Measurements from ENCODE around the gene ITGAX.
A peak's percentile ranks its signal among the peaks of the same experiment; 100 is the strongest.

Gene ITGAX

DNA sequence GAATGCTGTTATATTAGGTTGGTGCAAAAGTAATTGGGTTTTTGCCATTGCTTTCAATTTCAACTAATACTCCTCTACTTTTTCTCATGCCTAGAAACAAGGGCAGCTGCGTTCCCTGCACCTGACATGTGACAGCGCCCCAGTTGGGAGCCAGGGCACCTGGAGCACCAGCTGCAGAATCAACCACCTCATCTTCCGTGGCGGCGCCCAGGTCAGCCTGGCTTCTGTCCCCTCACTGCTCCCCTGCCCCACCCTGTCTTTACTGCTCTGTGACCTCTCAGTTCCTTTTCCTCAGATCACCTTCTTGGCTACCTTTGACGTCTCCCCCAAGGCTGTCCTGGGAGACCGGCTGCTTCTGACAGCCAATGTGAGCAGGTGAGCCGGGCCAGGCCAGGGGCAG is 21.7 kb downstream of the ITGAX start:
- no peak for DNase-seq

DNA sequence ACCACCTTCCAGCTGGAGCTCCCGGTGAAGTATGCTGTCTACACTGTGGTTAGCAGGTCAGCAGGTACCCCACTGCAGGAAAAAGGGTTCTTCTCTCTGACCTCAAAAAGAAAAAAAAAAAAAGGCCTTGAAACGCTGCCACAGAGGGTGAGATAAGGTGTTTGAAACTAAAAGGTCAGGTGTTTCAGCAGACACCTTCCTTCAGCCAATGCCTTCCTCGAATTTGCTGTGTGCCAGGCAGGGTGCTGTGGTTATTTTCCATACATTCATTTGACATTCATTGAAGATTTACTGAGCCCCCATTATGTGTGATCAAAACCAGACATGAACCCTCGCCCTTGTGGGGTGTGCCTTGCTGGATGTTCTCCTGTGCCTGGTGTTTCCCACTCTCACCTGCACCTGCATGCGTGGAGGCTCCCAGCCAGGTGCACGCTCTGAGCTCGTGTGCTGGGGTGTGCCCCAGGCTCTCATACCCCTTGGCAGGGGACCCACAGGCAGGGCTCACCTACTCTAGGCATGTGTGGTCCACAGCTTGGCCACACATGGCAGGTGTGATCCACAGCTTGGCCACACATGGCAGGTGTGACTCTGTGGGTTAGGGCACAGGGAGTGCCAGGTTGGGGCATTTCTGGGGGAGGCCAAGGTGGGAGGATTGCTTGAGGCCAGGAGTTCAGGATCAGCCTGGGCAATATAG is 22.4 kb downstream of the ITGAX start:
- DNase-seq = no peak

DNA sequence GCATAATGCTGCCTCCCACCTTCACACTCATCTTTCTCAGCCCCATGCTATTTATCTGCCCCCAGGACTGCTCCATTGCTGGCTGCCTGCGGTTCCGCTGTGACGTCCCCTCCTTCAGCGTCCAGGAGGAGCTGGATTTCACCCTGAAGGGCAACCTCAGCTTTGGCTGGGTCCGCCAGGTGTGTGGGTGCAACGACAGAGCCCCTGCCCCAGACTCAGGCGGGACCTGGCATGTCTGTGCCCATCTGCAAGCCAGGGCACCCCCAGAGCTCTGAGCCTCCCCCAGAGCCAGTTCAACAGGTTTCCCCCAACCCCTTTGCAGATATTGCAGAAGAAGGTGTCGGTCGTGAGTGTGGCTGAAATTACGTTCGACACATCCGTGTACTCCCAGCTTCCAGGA is 25.2 kb downstream of the ITGAX start:
- no peak for DNase-seq

DNA sequence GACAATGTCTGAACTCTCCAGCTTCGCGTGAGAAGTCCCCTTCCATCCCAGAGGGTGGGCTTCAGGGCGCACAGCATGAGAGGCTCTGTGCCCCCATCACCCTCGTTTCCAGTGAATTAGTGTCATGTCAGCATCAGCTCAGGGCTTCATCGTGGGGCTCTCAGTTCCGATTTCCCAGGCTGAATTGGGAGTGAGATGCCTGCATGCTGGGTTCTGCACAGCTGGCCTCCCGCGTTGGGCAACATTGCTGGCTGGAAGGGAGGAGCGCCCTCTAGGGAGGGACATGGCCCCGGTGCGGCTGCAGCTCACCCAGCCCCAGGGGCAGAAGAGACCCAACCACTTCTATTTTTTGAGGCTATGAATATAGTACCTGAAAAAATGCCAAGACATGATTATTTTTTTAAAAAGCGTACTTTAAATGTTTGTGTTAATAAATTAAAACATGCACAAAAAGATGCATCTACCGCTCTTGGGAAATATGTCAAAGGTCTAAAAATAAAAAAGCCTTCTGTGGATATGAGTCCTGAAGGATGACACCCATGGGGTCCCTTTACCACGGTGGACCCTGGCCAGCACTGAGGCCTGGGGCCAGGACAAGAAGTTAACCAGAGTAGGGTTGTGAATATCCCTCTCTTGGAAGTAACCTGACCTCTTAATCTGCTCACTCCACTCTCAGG is 27.6 kb downstream of the ITGAX start:
- DNase-seq = peak; percentile 55

DNA sequence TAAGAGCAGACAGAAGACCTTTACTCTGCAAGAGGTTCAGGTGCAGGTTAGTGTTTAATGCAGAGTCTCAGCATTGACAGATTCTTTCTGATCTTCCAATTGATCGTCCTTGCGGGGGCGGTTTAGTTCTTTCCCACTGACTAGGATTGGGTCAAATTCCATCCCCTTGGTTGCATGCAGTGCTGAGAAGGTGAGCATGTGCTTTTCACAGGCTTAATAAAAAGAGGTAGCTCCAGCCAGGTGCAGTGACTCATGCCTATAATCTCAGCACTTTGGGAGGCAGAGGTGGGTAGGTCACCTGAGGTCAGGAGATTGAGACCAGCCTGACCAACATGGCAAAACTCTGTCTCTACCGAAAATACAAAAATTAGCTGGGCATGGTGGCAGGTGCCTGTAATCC is 30.7 kb downstream of the ITGAX start:
- no peak for DNase-seq

DNA sequence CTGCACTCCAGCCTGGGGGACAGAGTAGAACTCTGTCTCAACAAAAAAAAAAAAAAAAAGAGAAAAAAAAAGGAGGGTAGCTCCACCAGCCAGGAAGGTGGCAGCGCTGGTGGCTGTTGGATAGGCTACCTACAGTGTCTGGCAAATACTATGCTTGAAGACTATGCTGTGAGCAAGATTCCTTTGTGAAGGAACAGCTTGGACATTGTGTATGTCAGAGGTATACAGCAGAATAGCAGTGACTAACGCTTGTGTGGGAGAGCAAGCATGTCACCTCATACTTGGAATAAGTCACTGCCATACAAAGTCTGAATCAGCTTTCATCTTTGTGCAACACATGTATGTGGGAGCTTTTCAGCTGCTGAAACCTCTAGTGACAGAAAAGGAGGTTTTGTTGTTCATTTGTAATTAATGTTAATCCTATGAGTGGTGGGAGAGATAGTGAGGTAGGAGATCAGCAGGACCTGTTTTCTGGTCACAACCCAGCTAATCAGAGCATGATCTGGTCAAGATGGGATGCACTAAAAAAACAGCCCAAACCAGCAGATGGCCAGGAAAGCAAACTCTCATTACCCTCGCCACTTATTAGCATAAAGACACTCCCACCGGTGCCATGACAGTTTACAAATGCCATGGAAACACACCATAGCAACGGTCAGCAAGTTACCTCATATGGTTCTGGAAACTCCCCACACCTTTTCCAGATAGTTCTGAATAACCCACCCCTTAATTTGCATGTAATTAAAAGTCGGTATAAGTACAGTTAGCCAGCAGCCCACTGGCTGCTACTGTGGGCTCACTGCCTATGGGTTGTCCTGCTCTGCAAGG is 31.4 kb downstream of the ITGAX start:
- DNase-seq = no peak

DNA sequence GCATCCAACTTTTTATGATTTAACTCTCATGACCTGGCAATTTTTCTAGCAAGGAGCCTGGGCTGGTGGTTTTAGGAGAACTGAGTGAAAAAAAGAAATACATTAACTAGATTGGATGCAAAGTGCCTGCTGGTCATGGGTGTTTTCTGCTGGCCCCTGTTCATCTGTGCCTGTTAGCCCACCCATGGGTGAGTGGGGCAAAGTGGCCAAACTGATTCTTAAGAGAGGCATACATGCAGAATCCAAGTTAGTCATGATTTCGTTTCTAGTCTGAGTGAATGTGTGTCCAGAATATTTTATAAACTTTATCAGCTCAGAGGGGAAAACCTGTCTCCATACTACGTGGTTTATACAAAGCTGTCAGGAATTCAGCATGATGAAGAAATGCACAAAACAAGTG is 33.6 kb downstream of the ITGAX start:
- DNase-seq = no peak

DNA sequence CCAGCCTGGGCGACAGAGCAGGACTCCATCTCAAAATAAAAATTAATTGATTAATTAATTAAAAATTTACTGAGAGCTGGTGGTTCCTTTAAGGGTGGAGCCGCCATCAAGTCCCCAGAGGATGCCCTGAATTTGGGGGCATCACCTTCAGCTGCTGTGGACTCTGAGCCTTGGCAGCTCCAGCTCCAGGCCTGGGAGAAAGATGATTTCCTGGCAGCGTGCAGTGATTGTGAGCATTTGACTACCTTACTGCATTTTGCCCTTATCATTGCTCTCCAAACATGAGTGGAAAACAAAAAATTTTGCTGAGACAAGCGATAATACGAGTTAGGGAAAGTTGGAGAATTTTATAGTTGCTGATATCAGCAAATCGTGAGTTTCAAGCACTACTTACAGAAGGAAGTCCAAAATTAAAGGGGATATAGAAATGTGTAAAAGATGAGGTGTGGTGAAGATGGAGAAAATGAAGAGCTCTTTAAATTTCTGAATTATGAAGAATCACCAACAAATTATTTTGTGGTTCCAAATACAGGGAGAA is 35.6 kb downstream of the ITGAX start:
- no peak for DNase-seq

DNA sequence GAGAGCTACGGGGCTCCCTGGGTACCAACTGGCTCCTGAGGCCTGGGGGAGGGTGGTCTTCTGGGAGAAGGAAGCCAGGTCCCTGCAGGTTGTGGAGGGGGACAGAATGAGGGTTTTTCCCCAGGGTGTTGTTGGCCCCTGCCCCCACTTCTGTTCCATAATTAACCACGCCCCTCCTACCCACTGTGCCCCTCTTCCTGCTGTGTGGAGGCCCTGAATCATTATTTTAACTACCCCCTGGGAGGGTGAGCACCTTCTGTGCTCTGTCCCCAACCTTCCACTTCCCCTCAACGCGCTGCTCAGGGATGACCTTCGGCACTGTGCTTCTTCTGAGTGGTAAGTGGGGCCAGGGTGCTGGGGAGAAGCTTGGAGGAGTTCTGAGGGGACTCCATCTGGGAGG is 38.1 kb downstream of the ITGAX start, which contains the start of gene ITGAD:
TSS of gene ITGAD (plus strand) at position 280 of the 400 bp plus-strand sequence. CDS start at position 306, 26 bp downstream.
- DNase-seq = peak; percentile 52

DNA sequence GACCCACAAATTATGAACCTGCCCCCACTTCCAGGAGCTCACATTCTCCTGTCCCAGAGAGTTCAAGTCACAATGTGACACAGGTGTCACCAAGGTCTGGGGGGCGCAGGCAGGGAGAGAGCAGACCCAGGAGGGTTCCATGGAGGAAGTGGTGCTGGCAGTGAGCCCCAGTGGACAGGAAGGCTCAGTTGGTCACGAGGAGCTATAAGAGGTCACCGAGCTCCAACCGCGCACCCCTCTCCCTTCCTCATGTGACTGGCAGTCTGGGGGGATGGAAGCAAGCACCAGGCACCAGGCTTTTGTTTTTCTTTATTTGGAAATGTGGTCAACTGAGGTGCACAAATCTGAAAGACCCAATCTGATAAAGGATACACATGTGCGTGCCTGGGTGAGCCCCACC is 40.7 kb downstream of the ITGAX start:
- no peak for DNase-seq

DNA sequence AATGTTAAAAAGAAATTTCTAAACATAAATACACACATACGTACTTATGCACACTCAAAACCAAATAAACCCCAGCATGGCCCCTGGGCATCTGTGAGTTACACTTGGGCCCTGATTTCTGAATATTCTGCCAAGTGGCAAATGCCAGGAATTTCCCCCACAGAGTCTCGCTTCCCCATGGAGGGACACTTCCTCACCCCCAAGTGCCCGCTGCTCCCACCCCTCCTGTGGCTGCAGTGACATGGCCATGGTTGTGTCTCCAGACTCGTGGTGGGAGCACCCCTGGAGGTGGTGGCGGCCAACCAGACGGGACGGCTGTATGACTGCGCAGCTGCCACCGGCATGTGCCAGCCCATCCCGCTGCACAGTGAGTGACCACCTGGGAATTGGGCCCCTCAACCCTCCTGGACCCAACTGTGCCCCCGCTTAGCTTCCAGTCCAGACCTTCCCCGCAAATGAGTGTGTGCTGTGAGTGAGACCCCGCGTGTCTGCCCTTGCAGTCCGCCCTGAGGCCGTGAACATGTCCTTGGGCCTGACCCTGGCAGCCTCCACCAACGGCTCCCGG is 42.2 kb downstream of the ITGAX start:
- no peak for DNase-seq

DNA sequence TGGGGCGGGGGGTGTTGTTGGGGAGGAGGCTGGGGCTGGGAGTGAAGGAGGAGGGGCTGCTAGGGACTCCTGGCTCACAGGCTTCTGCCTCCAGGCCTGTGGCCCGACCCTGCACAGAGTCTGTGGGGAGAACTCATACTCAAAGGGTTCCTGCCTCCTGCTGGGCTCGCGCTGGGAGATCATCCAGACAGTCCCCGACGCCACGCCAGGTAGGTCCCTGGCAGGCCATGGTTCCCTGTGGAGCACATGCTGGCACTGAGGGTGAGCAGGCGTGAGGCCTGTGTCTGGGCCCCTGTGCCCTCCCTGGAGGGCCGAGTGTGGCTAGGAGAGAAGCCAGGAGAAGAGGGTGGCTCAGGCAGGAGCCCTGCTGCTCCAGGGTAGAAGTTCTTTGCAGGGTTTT is 42.7 kb downstream of the ITGAX start:
- no peak for DNase-seq

DNA sequence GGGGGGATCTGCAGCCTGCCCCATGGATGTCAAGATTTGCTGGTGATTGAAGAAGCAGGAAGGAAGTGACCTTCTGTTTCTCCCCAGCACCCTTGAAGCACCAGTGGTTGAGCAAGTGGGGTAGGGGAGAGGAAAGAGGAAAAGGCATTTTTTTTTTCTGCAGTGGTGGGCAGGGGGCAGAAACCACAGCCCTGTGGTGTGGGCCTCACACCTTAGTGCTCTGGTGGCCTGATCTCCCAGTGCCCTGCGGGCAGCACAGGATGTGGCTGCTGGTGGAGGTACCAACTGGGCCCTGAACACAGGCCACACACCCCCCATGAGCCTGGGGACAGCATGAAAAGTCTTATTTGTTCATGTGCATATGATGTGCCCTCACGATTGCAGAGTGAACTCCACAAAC is 45.2 kb downstream of the ITGAX start:
- DNase-seq = peak; percentile 90

DNA sequence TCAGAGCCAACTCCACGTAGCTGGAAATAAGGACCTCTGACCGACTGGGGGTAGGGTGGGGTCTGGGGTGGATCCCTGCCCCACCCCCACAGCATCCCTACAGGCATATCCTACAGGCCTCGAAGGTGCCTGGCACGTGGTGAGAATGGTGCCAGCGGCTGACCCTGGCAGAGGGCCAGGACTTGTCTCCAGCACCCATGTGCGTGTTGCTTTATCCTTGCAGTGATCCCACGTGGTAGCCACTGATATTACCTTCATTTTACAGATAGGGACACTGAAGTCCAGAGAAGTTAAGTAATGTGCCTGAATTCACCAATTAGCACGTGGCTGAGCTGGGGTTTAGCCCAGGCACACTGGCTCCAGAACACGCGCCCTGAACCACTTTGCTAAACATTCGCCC is 46.5 kb downstream of the ITGAX start:
- no peak for DNase-seq

DNA sequence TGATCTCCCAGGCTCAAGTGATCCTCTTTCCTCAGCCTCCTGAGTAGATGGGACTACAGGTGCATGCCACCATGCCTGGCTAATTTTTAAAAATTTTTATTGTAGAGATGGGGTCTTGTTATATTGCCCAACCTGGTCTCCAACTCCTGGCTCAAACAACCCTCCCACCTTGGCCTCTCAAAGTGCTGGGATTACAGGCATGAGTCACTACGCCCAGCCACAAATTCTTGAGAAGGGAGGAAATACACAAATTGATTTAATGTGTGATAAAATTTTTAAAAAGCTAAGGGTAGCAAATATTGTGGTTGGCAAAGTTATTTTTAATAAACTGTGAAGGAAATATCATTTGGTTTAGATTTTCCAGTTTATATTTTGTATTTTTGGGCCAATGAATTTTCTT is 47.7 kb downstream of the ITGAX start:
- DNase-seq = peak; percentile 36

DNA sequence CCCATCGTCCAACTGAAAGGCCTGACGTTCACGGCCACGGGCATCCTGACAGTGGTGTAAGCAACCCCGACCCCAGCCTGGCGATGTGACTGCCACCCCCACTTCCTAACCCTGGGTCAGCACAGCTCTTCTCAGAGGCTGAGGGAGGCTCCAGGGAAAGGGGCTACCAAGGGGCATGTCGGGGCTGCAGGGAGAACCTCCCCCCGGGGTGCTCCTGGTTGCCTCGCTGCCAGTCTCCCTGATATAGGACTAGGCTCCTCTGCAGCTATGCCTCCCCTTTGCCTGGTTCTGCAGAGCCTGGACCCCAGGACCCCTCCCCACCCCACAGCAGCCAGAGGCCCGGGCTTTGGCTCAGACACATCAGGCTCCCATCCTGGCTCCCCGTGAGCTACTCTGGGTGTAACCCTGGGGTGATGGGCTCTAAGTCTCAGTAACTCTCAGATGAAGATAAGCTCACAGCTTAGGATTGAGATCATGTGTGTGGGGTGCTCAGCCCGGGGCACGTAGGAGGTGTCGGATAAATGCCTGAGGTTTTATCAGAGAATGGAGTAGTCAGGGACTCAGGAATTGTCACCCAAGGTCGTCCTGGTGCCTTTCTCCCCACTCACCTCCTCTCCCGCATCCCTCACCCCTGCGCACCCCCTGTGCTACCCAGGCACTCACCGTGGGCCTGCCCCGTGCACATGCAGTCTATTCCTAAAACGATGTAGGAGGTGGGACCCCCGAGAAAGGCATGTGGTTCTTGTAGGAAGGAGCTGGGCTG is 48.8 kb downstream of the ITGAX start:
- DNase-seq = no peak

DNA sequence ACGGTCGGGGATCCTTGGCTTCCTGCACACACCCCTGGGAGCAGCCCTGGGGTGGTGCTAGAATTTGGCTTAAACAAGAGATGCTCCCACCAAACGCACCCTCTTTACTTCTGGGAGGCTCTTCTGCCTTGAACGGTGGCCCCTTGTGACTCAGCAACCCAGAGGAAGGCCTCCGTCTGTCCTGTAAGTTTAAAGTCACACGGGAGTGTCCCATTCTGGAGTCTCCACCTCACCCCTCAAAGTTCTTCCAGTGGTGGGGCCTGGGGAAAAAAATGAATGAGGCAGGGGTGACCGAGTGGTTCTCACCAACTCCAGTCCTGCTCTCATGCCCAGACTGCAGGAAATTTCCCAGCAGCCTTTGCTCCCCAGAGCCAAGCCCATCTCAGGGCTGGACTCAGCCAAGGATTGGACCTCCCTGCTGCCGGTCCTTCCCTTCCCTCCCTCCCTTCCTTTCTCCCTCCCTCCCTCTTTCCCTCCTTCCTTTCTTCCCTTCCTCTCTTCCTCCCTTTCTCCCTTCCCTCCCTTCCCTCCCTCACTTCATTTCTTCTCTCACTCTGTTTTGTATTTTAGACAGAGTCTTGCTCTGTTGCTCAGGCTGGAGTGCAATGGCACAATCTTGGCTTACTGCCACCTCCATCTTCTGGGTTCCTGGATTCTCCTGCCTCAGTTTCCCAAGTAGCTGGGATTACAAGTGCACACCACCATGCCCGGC is 49.5 kb downstream of the ITGAX start:
- DNase-seq = no peak

DNA sequence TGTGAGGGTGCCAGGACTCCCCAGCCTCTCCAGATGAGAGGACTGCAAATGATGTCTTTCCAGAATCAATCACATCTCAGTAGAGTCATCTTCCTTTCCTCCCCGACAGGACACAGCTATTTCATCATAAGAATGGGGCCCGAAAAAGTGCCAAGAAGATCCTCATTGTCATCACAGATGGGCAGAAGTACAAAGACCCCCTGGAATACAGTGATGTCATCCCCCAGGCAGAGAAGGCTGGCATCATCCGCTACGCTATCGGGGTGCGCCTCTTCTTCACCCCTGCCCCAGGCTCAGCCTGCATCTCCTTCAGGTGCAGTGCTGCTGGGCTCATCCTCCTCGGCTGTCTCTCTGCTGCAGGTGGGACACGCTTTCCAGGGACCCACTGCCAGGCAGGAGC is 52.4 kb downstream of the ITGAX start:
- no peak for DNase-seq

DNA sequence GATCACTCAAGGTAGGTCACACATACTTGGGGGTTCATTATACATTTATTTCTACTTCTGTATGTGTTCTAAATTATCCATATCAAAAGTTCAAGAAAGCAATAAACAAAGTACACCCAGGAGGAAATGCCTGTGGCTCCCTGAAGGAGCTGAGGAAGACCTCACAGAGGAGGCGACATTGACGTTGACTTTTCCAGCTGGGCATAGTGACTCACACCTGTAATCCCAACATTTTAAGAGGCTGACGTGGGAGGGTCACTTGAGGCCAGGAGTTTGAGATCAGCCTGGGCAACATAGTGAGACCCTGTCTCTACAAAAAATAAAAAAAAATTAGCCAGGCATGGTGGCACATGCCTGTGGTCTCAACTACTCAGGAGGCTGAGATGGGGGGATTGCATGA is 54.5 kb downstream of the ITGAX start:
- no peak for DNase-seq

DNA sequence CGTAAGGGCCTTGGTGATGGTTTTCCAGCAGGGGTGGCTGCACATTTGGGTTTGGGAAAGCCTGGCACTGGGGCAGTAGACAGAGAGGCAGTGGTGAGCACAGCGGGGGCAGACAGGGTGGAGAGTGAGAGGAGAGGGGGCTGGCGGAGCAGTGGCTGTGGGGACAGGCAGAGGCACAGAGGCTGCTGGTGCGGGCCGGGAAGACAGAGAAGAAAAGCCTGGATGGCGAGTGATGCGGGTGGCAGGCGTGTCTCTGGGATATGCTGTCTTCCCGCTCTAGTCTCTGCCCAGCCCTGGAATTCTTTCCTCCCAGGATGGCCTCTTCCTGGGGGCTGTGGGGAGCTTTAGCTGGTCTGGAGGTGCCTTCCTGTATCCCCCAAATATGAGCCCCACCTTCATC is 55.1 kb downstream of the ITGAX start:
- no peak for DNase-seq

DNA sequence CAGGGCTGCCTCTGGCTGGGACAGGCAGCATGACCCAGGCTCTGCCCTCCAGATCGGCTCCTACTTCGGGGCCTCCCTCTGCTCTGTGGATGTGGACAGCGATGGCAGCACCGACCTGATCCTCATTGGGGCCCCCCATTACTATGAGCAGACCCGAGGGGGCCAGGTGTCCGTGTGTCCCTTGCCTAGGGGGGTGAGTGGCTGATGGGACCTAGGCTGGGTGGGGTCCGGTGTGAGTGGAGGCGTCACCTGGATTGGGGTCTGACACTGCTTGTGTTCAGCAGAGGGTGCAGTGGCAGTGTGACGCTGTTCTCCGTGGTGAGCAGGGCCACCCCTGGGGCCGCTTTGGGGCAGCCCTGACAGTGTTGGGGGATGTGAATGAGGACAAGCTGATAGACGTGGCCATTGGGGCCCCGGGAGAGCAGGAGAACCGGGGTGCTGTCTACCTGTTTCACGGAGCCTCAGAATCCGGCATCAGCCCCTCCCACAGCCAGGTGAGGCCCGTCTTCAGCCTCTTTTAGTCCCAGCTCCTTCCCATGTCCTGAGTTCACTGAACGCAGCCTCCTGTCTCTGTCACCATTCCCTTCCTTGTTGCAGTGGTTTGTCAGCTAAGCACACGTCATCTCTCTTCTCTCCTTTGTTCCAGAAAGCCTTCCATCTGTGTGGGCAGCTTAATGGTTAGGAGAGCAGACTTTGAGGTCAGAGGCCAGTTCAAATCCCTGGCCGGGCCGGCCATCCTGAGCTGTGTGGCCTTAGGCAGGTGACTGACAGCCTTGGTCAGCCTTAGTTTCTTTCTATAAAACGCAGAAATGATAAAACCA is 56.3 kb downstream of the ITGAX start:
- DNase-seq = no peak

Measured in NK-92 treated with Interleukin-12 subunit alpha and Interleukin-12 subunit beta, amount 100 ng/mL, for 24 hours (cell line).